GM21825 (cell line): ENCODE results near the gene PTPRN2.

Experiments
- ATAC-seq: cut with Tn5 transposase; IDR thresholded peaks from one replicate; pipeline ENCODE4 v1.9.1; 2021; ENCODE audit warnings: mild to moderate bottlenecking, moderate library complexity; ENCODE audit not compliant: unreplicated experiment

PTPRN2 gene

DNA sequence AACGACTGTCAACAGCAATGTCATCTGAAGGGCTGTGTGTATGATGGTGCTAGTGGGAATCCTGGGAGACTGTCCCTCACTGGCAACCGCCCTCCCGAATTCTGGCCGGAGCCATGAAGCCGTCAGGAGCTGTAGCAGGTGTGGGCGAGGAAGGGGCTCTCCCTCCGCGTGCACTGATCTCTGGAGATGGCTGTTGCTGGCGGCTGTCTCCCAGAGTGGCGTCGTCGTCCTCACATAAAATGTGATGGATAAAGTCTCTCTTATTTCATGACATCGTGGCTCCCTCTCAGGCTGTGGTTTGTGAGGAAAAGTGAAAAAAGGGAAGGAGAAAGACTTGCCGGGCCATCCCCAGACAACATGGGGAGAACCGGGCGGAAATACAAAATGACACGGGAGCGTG is 1034.4 kb downstream of the PTPRN2 start:
- no peak for ATAC-seq

DNA sequence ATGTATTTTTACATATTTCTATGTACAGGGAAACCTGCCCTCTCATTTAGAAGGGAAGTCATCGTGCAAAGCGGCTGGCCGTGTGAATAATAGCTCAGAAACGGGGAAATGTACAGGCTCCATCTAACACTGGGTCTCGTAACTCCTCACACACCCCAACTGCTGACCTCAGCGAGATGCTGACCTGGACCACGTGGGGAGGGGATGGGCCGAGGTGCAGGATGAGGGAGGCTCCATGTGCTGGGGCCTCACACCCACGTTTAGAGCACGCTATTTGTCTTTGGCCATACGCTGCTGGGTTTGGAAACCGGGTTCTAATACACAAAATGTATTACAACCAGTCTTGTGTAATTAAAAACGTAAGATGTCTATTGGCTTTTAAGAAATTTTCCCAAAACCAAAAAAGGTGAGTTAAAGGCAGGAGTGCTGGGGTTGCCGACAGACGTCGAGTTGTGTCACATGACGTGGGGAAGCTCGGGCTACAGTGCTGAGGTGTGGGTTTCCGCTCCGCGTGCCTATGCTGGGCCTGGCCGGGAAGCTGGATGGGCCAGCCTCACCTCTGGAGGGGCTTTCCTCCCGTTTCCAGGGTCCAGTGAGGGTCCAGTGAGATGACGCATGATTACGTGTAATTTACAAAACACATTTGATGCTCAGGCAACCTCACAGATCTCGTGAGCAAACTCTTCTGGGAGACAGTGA is 1035.2 kb downstream of the PTPRN2 start:
- ATAC-seq = no peak

DNA sequence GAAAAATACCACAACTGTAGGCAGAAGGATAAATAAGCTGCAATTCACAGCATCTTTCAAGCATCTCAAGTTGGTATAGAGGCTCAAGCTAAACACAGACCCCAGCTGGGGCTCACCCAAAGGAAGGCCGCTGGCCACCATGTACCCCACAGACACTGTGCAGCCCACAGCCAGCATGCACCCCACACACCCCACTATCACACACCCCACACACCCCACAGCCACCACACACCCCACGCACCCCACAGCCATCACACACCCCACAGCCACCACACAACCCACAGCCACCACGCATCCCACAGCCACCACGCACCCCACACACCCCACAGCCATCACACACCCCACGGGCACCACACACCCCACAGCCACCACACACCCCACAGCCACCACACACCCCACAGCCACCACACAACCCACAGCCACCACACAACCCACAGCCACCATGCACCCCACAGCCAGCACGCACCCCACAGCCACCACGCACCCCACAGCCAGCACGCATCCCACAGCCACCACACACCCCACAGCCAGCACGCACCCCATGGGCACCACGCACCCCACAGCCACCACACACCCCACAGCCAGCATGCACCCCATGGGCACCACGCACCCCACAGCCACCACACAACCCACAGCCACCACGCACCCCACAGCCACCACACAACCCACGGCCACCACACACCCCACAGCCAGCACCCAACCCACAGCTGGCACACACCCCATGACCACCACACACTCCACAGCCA is 1036.1 kb downstream of the PTPRN2 start:
- no peak for ATAC-seq

DNA sequence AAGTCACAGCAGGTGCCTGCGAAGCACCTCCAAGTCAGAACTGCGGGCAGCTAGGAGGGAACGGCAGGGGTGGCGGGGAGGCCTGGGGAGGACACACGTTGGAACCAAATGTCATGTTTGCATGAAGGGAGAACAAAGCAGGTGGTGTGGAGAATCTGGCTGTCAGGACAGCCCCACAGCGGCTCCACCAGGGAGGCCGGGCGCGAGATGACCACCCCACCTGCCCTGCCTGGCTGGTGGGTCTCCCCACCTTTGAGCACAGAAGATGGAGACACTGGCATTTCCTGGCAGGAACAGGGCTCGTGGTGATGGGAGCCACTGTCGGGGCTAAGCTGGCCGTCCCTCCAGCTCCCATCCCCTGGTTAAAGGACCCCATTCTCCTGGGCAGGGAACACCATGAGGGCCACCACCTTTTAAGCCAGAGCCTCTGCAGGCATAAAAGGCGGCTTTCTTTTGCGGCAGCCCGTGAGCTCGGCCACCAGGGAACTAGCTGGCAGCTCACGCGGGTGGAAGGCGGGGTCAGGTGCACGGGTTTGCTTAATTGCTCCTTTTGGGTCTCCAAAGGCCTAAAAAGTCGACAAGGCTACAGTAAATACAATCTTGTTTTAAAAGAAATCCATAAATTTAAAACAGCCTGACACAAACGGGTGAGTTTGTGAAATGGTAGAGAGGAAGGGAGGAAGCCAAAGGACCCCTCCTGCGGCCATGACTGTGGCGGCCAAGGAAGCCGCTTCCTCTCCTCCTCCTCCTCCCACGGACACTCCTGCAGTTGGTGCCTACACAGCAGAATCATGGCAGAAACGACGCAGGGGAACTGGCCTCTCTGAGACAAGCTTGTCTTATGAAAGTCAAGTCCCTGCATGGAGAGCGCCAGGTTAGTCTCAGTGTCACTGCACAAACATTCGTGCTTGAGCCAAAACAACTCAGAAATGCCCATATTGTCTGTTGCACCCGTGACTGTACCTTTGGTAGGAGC is 1037.0 kb downstream of the PTPRN2 start:
- ATAC-seq = no peak

DNA sequence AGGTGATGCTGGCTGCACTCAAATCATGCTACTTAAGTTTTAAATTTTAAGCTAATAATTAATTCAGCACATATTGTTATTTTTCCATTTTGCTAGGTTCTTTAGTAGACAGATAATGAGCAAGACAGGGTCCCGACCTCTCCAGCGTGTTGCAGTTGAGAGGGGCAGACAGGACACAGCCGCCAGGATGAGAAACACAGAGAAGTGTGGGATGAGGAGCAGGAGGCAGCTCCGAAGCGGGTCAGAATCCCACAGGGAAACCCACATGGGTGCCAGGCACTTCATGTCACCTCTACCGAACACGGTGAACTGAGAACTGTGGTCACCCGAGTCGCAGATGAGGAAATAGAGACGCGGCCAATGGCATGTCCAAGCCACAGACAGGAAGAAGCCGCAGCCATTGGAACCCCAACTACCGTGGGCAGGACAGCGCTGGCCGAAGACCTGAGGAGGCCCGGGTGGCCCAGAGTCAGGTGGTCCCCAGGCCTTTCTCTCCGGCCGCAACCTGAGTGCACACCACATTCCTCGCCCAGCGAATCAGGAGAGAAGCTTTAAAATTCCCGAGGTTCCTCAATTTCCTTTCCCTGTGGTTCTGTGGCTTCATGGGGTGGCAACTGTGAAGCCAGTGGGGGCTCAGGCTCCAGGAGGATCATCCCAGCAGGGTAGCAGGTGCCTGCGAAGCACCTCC is 1037.9 kb downstream of the PTPRN2 start:
- ATAC-seq = no peak

DNA sequence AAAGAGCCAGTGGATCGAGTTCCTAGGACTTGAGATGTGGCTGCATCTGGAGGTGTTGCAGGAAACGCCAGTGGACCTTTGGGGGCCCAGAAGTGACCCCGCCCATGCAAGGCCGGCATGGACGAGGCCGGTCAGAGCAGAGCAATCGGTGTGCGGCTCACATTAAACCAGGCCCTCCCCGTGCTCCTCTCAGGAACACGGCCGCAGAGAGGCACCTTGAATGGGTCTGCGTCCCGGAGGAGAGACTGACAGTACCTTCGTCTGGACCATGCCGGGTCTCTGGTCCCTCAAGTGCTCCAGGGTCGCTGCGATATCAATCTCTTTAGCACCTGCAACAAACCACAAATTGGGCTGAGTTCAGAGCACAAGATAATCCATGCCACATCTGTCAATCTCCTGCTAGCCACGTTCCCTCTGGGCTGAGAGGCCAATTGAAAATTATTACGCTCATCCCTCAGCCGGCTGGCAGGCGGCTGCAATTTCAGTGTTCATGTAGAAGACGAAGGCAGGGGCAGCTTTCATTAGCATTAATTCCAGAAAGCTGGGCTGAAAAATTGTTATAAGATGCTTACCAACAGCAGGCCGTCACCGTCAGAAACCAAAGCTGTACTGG is 1038.8 kb downstream of the PTPRN2 start:
- no peak for ATAC-seq

DNA sequence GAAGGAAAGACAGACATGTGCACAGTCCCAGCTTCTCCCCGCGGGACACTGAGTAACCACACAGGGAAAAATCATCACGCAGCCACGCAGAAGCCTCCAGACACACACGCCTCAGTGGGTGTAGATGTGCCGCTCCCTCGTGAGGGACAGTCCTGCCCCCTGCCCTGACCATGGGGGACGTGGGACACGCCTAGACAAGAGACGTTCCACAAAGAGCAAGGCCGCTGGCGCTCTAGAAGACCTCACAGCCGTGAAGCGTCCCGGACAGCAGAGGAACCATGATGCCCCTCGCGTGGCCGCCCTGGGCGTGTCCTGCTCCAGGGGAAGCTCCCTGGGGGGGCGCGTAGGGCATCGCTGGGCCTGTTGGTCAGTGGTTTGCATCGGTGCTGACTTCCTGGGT is 1040.0 kb downstream of the PTPRN2 start:
- ATAC-seq = no peak

DNA sequence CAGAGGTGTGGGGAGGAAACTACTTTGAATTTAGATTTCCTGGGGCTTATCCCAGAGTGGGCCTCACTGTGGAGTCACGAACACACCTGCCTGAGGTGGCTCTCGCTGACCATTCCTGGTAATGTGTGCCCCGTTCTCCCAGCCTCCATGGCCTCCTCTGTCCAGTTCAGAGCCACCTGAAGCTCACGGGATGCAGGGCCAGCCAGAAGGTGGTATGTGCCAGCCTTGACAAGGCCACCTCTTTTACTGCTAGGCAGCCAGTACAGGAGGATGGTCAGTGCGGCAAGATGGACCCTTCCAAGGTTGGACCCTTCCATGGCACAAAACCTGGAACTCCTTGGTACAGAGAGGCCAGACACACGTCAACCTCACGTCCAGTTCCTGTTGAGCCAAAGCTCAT is 1040.5 kb downstream of the PTPRN2 start:
- no peak for ATAC-seq

DNA sequence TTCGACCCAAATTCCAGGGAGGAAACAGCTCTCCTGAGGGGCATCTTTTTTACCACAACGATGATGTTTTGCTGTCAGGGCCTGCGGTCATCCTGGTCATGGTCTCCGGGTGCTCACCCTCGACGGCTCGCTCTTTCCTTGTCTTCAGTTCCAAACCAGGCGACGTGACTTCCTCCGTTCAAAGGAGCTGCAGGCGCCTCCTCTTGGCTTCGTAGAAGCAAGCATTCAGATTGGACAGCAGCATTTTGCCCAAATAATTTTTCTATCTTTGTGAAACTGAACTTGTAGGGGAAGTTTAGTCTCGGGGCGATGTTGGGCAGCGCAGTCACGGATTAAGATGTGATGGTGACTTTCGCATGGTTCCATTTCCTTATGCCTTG is 1042.0 kb downstream of the PTPRN2 start:
- ATAC-seq = no peak

DNA sequence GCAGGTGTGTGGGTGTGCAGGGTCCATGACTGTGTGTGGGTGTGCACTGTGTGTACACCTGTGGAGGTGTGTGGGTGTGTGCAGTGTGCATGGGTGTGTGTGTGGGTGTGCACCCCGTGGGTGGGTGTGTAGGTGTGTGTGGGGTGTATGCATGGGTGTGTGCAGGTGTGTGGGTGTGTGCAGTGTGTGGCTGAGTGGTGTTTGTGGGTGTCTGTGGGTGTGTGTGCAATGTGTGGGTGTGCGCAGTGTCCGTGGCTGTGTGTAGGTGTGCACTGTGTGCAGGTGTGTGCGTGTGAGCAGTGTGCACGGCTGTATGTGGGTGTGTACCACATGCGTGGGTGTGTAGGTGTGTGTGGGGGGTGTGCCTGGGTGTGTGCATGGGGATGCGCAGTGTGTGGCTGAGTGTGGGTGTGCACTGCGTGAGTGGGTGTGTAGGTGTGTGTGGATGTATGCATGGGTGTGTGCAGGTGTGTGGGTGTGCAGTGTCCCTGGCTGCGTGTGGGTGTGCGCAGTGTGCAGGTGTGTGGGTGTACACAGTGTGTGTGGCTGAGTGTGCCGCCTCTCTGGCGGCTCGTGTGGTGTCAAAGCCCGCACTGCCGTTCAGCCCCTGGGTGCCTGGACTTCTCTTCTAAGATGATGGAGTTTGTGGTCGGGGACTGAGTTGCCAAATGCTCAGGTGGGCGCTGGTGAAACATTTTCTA is 1042.5 kb downstream of the PTPRN2 start:
- no peak for ATAC-seq

DNA sequence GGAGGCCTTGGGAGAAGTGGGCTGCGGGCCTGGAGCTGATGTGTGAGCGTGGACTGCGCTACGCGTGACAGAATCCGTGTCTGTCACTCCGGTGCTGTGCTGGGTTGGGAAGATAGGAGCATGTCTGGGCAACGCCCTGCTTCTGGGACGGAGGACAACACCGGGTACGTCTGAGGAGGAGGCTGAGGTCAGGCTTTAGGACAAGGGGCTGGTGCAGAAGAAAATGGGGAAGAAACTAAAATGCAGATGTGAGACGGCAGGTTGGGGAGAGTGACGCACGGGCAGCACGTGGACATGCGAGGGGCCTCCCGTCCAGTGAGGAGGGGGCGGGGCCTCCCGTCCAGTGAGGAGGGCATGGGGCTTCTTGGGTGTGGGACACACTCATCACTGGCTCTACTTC is 1043.4 kb downstream of the PTPRN2 start:
- no peak for ATAC-seq

DNA sequence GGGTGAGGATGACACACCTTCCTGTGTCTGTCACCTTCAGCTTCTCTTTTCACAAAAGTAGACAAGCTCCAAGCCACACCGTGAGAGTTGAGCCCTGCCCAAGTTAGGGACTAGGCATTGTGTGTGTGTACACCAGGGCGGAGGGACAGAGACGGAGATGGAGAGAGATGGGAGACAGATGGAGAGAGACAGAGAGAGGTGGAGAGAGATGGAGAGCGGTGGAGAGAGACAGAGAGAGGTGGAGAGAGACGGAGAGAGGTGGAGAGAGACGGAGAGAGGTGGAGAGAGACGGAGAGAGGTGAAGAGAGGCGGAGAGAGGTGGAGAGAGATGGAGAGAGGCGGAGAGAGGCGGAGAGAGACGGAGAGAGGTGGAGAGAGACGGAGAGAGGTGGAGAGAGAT is 1043.8 kb downstream of the PTPRN2 start:
- ATAC-seq = no peak

DNA sequence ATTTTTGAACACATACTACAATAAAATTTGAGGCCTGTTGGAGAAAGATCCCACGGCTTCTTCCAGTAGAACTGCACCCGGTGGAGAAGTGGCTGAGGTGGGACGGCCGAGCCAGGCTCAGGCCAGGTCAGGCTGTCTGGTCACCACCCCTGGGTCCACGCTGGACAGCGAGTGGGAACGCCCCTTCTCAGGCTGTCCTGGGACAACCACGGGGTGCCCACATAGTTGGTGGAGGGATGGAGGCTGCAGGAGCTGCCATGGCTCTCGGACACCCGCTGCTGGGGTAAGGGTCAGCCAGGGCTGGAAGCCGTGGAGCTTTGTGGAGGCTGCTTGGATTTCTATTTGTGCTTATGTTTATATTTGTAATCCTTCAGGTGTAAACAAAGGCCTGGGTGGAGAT is 1044.3 kb downstream of the PTPRN2 start:
- ATAC-seq = no peak

DNA sequence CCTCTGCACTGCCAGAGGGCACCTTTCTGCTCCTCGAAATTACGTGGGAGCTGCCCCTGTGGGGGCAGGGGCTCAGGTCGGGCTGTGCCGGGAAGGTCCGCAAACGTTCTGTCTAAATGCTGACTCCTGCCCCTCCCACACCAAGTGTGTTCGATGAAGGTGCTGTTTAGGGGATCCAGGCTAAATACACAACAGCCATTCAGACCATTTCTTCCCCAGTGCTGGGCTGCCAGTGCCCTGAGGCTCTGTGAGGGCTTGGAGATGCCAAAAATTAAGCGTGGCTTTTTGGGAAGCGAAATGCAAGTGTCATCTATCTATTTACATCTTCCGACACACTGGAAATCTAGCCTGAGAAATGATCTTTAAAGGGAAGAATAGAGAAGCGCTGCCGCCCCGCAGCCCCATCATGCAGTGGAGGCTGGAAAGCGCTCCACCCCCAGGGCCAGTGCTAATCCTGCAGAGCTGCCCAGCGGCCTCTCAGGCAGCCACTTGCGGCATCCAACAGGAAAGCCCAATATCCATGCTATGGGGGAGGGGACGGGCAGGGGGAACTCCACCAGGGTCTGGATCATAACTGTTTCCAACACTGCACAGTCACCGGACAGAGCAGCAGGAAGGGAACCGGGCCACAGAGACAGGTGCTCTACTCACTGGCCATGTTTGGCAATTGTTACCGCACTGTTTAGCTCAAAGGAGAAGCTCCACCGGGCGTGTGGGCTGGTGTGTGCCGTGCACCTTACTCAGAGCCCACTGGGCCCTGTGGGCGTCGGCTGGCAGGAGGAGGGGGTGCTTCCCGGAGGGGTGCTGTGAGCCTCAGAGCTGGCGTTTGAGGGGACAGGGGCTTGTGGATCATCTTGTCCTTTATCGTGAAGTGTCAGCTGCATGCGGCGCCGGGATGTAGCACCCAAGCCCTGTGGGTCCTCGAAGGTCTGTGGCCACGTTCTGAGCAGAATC is 1045.3 kb downstream of the PTPRN2 start:
- no peak for ATAC-seq

DNA sequence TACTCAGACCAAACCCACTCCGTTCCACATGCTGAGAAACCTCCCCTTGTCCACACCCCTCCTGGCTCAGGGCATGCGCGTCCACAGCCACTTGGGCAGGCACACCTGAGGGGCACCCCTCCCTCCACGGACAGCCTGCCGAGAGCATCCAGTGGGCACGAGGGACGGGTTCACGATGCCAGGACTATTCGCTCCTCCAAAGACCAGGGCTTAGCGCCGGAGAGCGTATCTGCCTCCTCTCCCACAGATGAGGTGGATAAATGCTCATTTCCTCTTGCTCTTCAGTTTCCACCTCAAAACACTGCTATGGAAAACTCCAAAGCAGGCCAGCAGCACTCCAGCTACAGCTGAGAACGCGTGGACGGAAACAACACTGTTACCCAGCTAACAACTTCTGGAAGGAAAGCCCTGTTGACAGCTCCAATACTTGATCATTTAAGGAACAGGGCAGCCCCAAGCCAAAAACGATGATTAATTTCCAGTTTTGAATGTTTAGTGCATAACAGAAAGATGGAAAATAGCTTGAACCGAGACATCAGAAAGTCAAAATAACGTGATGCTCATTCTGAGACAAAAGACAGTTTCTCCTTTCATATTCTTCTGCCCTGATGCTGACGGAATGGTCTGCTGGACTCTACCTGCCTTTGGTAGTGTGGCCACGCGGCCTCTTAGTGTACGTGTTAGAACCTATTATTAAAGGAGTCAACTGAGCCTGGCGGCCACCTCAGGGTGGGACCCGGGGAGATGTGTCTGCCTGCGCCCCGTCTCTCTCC is 1046.1 kb downstream of the PTPRN2 start:
- ATAC-seq = no peak

DNA sequence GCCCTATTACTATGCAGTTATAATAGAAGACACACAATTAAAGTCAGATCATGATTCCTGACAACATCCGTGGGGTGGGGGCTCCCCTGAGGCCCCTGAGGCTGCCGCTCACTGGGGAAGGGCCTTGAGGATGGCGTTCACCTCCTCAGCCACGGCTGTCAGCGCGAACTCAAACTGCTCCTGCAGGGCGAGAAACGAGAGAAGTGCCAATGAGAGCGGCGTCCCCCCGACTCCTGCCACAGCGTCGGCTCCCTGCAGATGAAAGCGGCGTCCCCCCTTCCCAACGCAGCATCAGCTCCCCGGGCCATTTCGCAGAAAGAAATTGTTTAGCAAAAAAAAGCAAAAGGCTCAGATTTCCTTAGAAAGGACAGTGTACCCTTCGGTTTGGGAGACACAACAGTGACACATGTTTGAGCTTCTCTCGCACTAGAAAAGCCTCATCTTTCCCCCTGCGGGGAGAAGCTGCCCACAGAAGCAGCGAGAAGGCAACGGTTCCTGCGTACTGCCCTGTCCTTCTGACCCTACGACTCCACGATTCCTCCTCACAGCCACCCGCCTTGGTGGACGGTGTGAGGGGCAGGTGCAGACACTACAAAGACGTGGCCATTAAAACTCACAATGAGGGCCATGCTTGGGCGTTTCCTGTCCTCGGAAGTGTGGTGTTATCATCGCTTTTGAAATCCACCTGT is 1046.9 kb downstream of the PTPRN2 start:
- ATAC-seq = no peak

DNA sequence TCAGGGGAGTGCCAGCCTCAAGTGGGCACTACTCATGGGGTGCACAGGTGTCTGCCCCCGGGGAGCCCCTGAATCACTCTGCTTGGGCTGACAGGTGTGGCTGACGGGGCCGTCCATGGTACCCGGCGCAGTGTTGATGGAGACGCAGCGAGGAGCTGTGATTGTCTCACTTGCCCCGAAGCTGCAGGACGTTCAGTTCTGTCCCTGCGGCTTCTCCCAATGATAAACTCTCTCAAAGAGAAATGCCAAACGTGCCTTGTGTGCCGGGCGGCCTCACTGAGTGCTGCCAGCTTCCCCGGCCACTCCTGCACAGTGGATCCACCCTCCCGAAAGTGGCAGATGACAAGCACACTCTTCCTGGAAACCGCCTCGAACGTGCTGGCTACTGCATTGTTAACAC is 1047.6 kb downstream of the PTPRN2 start:
- ATAC-seq = no peak
